GM21360 (cell line): Measurements from ENCODE around the gene FARP1.

ENCODE experiments used
- ATAC-seq: cut with Tn5 transposase; IDR thresholded peaks from one replicate; pipeline ENCODE4 v1.9.1; 2021; ENCODE audit warnings: mild to moderate bottlenecking, moderate library complexity; ENCODE audit not compliant: unreplicated experiment

Gene FARP1, protein sequence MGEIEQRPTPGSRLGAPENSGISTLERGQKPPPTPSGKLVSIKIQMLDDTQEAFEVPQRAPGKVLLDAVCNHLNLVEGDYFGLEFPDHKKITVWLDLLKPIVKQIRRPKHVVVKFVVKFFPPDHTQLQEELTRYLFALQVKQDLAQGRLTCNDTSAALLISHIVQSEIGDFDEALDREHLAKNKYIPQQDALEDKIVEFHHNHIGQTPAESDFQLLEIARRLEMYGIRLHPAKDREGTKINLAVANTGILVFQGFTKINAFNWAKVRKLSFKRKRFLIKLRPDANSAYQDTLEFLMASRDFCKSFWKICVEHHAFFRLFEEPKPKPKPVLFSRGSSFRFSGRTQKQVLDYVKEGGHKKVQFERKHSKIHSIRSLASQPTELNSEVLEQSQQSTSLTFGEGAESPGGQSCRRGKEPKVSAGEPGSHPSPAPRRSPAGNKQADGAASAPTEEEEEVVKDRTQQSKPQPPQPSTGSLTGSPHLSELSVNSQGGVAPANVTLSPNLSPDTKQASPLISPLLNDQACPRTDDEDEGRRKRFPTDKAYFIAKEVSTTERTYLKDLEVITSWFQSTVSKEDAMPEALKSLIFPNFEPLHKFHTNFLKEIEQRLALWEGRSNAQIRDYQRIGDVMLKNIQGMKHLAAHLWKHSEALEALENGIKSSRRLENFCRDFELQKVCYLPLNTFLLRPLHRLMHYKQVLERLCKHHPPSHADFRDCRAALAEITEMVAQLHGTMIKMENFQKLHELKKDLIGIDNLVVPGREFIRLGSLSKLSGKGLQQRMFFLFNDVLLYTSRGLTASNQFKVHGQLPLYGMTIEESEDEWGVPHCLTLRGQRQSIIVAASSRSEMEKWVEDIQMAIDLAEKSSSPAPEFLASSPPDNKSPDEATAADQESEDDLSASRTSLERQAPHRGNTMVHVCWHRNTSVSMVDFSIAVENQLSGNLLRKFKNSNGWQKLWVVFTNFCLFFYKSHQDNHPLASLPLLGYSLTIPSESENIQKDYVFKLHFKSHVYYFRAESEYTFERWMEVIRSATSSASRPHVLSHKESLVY

DNA sequence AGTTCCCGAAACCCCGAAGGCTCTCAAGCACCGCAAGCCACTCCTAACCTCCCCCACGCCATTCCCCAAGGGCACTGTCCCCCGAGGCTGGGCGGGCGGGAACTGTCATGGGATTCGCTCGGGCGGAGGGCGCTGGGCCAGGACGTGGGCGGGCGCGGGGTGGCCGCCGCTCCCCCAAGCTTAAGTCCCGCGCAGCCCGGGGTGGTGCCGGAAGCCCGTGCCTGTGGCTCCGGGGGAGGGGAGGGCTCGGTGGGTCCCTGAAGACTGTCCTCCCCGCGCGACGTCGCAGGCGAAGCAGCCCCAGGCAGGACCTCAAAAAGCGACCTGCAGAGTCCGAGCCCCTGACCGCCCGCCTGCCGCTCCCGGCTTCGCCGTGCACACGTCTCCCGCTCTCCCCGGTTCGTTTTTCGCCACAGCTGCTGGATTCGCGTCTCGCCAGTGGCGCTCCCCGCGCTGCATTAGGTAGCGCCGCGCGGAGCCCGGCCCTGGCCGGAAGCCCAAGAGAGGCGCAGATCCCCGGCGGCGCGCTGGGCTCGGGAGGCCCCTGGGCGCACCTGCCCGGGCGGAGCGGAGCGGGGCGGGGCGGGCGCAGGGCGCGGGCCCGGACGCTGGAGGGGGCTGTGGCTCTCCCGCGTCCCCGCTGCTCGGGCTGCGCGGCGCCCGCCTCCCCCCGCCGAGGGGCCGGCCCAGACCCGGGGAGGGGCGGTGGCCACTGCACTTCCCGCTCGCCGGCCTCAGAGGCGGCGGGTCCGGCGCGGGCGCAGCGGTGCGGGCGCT is at the start of gene FARP1:
TSS of gene FARP1 (plus strand) at position 715 of the 777 bp plus-strand sequence. CDS start 70,149 bp downstream, outside the sequence.
- ATAC-seq = peak; percentile 71

DNA sequence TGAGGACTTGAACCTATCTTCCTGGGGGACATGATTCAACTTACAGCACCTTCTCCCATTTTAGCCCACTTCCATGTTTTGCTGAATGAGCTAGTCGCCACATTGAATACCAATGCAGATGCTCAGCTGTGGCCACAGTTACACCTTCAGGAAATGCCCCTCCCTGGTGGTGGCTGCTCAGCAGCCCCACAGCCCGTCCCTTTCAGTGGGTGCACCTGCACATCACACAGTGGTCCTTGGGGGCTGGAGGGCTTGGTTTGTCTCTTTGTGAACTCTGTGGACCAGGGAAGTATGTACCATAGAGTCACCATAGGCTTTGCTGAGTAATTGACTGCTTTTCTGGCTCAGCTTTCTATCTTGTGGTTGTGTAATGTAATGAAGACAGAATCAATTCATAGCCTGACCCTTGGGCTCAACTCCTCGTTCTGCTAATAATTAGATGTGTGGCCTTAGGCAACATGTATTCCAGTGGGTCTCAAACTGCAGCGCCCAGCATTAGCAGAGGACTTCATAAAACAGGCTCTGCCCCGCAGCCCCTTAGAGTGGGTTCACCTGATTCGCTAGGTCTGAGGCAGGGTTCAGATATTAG is 48.1 kb upstream of the FARP1 start:
- ATAC-seq = no peak

DNA sequence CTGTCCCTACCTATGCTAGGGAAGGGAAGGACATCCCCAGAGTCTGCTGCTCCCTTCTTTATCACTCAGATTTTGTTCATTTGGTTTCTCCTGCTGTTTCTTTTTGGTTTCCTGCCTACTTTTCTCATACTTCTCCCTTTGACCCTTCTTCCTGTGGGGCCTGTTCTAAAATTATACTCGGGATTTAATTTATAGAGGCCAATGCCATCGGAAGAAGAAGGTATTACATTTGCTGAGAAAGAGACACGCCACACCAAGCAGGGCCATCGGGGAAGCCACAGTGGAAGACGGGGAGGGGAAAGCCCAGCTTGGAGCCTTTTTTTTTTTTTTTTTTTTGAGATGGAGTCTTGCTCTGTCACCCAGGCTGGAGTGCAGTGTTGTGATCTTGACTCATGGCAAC is 46.8 kb upstream of the FARP1 start:
- ATAC-seq = no peak

DNA sequence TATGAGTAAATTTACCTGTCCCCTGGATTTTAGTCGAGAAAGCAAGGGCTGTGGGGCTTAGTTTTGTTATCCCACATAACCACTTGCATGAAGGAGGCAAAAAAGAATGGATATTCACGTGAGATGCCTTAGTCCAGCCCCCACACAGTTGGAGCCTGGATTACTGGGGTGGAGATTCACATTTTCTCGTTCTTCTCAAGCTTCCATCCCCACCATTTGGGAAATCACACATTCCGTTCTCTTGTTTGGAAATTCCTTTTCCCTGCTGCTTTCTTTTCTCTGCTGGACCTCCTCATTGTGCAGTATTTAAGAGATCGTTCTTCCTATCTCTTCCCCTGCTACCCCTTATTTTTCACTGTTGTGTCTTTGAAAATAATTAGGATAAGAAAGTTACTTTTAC is 45.1 kb upstream of the FARP1 start:
- no peak for ATAC-seq

DNA sequence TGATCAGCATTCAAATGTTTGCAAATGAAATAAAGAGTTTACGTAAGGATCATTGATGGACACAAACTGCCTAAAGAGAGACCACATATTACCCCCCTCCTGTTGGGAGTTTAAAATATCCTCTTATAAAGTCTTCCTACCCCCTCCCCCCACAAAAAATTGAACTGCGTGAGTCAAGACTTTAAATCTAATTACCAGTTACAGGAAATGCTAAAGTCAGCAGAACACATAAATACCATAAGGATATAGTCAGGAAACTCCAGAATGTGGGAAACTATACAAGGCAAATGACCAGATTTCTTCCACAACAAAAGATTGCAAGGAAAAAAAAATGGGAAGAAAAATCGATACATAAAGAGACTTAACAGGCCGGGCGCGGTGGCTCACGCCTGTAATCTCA is 44.4 kb upstream of the FARP1 start:
- no peak for ATAC-seq

DNA sequence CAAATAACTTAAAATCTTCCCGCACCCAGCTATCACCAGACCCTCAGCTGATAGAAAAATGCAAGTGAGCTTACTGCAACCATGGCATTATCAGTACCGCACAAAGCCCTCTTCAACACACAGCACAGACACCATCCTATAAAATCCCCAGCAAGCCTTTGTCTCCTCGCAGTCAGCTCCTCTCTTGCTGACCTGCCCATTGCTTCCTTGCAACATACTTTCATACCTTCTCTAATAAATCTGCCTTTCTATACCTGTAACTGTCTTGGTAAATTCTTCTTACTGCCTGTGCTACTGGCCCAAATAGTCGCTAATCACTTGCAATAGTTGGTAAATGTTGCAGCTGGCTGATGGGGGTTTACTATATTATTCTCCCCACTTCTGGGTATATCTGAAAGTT is 43.3 kb upstream of the FARP1 start:
- no peak for ATAC-seq

DNA sequence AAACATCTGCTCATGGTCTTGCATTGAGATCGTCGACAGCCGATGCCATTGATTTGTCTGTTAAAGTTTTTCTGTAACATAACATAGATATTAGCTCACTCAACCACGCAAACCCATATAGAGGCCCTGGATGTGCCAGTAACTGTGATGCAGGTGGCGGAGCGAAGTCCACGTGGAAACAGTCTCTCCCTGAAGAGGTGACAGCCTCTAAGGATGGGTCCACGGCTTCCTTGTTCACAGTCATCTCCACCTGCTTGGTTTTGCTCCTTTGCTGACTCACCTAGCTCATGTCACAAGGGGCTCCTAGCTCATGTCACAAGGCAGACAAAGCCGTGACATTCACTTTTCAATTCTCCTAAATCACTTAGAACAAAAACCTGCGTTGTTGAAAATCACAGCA is 42.4 kb upstream of the FARP1 start:
- ATAC-seq = no peak

DNA sequence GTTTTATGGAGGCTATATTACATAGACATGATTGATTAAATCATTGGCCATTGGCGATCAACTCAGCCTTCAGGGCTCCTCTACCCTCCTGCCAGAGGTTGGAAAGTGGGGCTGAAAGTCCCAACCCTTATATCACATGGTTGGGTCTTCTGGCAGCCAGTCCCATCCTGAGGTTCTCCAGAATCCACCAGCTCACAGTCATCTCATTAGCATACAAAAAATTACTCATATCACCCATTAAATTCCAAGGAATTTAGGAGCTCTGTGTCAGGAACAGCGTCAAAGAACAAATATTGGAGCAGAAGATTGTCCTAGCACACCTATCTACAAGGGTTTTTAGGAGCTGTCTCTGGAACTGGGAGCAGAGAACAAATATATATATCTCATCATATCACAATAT is 39.4 kb upstream of the FARP1 start:
- no peak for ATAC-seq

DNA sequence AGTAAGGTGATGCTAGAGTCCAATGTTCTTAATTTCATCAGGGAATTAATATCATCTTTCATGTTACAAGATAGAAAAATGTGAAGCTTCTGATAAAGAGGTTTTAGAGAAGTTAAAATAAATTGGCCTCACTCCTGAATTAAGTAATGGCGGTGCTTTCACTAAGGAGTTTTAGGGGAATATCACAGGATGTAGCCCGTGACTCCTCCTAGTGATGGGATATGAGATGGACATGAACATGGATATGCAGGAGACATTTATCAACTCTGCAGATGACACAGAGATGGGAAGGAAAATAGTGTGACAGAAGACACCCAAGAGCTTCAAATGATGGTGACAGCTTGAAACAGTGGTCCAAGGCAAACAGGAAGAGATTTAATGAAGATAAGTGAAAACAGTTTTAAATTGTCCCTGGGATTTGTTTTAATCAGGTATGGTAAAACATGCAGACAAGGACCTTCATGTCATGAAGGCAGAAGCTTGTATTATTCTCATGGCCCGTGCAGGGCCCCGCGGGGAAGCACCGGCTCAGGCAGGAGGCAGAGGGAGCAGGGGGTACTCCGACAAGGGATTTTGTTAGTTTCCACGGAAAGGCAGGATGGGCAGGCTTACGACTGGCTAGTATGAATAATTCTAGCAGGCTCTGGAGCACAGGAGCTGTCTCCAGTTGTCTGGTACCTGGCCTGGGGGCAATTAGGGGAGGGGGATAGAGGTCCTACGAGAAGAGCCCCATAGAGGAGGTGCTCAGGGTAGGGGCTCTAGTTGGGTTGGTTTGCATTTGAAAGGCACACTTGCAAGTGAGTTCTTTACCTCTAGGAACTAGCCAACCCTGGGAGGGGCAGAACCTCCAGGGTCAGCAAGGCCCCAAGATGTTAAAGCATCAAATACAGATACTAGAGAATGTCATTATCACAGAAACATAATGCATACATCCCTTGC is 38.7 kb upstream of the FARP1 start:
- no peak for ATAC-seq

DNA sequence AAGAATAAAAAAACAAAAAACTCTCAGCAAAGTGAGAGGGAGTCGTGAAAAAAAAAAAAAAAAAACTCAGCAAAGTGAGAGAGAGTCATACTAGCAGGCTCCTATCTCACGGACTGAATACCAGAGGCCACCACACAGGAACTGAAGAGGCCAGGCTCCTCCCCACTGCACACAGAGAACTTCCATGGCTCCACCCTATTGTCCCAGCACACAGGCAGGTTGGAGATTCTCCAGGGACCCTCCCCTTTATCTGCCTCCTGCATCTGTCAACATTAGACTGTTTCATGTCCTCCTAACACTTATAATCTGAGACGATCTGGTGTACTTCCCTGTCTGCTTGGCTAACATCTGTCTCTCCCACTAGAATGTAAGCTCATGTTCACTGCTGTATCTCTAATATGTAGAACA is 37.0 kb upstream of the FARP1 start:
- ATAC-seq = no peak

DNA sequence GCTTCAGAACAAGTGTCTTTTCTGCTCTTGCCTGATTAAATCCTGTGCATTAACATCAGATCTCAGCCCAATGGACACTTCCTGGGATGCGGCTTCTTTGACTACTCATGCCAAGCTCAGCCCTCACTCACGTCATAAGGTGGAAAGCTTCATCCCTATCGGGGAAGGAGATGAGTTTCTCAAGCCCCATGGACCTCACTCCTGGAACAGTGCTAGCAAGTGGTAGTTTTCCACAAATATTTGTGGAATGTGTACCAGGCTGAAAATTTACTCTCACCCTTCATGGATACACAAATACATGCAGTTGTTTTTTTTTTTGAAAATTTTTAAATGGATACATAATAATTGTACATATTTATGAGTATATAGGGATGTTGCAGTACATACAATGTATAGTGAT is 34.6 kb upstream of the FARP1 start:
- ATAC-seq = no peak

DNA sequence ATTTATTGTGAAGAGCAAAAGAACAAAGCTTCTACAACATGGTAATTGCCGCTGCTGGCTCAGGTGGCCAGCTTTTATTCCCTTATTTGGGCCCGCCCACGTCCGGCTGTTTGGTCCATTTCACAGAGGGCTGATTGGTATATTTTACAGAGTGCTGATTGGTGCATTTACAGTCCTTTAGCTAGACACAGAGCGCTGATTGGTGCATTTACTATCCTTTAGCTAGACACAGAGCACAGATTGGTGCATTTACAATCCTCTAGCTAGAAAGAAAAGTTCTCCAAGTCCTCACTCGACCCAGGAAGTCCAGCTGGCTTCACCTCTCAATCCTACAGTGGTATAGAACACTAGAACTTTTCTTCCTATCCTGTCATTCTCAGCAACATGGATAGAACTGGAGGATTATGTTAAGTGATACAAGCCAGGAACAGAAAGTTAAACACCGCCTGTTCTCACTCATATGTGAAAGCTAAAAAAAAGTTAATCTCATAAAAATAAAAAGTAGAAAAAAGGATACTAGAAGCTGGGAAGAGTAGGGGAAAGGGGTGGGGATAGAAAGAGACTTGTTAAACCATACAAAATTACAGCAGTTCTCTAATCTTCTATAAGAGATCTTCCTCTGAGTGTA is 33.6 kb upstream of the FARP1 start:
- ATAC-seq = no peak

DNA sequence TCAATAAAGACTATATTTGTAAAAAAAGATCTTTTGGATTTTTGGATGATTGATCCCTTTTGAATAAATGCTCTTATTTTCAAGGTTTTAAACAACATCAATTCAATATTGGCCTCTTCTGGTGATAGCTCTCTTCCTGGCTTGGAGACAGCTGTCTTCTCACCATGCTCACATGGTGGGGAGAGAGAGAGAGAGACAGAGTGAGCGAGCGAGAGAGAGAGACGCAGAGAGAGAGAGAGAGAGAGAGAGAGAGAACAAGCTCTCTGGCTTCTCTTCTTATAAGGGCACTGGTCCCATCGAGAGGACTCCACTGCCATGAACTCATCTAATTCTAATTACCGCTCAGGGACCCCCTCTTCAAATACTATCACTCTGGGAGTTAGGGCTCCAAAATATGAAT is 32.1 kb upstream of the FARP1 start:
- no peak for ATAC-seq

DNA sequence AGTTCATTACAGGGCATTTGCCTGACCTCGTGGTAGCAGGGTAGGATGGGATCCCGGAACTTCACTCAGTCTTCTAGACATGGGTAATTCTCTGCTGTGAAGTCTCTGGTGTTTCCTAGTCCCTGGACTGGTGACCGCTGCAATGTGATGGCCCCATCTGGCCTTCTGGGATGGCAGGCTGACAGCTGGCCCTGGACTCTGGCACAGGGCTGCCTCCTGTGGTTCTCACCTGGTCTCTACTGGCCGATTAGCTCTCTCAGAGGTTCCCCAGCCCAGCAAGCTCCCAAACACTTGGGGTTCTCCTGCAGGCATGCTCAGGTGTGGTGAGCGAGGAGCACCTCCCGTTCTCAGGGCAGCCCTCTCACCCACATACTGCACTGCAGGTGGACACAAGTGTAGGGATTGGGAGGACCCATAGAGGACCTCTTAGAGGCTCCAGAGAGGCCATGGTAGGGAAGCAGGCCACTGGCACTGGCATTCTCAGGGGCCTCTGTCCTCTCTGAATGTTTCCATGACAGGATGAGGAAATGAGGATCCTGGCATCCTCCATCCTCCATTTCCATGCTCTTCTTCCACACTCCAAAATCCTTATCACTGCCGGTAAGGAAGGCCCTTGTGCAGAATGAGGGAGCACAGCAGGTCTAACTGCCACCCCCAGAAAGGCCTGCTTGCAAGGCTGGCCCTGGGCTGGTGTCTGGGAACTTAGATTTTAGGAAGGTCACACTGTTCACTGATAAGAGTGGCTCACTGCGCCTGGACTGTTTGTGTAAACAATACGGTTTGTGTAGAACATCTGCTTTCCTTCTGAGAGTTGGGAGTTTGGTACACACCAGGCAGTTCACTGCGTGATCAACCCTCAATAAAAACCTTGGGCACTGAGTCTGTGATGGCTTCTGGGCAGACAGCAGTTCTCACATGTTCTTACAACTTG is 31.5 kb upstream of the FARP1 start:
- no peak for ATAC-seq

DNA sequence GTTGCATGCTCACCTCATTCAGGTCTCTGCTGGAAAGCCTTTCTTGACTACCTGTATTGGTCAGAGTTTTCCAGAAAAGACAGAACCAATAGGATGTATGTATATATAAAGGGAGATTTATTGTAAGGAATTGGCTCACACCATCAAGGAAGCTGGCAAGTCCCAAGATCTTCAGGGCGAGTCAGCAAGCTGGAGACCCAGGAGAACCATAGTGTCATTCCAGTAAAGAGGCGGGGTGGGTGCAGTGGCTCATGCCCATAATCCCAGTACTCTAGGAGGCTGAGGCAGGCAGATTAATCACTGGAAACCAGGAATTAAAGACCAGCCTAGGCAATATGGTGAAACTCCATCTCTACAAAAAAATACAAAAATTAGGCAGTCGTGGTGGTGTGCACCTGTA is 30.4 kb upstream of the FARP1 start:
- no peak for ATAC-seq

DNA sequence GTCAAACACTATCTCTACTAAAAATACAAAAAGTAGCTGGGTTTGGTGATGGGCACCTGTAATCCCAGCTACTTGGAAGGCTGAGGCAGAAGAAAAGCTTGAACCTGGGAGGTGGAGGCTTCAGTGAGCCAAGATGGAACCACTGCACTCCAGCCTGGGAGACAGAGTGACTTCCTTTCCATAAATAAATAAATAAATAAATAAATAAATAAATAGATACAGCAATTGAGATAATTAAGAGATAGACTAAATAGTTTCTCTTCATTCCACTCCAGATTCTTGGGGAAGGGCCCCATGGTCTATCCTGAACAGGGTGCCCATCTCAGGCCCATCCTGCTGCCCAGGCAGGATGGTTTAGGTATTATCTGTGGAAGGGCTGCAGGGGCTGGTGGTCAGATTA is 24.0 kb upstream of the FARP1 start:
- ATAC-seq = no peak

DNA sequence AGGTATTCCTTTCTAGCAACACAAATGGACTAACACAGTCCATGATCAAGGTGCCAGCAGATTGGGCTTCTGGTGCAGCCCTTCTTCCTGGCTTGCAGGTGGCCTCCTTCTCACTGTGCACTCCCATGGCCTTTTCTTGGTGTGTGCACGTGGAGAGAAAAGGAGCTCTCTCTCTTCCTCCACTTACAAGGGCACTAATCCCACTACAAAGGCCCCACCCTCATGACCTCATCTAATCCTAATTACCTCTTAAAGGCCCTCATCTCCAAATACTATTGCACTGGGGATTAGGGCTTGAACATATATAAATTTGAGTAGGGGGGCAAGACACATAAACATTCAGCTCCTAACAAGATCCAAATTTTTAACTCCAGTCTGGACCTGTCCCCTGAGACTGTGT is 19.7 kb upstream of the FARP1 start:
- no peak for ATAC-seq
